ENCODE measurements around the gene IL17RD.

- TF ChIP-seq, protein P1, sequence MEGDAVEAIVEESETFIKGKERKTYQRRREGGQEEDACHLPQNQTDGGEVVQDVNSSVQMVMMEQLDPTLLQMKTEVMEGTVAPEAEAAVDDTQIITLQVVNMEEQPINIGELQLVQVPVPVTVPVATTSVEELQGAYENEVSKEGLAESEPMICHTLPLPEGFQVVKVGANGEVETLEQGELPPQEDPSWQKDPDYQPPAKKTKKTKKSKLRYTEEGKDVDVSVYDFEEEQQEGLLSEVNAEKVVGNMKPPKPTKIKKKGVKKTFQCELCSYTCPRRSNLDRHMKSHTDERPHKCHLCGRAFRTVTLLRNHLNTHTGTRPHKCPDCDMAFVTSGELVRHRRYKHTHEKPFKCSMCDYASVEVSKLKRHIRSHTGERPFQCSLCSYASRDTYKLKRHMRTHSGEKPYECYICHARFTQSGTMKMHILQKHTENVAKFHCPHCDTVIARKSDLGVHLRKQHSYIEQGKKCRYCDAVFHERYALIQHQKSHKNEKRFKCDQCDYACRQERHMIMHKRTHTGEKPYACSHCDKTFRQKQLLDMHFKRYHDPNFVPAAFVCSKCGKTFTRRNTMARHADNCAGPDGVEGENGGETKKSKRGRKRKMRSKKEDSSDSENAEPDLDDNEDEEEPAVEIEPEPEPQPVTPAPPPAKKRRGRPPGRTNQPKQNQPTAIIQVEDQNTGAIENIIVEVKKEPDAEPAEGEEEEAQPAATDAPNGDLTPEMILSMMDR (IDR thresholded peaks at IDR 0.05) = no peak
- TF ChIP-seq POLR2A (IDR thresholded peaks at IDR 0.05) = no peak
Observed at GRCh38 chr3:57133157-57133556, 32.0 kb downstream of the IL17RD start.

Measured in vagina (tissue), 2 donors.